DMS53 treated with DMSO at 0.1 percent for 48 hours (cell line): Measurements from ENCODE around the gene MMP14.
"Not testable (repeated sequence)": the region's sequence is repeated elsewhere in the genome, so short reads cannot be mapped to it uniquely, and the experiment has no call there.

Source experiments
- DNase-seq: peaks from one replicate; lab custom pipeline; 2025; ENCODE audit not compliant: unreplicated experiment; lab: John Stamatoyannopoulos, UW

Gene MMP14

GRCh38 chr14:22836301-22837113, at the start of gene MMP14:
Gene MMP14 (plus strand): TSS chr14:22836585. CDS start chr14:22836818, 233 bp downstream.
- no peak for DNase-seq

GRCh38 chr14:22786685-22787084, 49.7 kb upstream of the MMP14 start:
- DNase-seq, result no peak

DNA sequence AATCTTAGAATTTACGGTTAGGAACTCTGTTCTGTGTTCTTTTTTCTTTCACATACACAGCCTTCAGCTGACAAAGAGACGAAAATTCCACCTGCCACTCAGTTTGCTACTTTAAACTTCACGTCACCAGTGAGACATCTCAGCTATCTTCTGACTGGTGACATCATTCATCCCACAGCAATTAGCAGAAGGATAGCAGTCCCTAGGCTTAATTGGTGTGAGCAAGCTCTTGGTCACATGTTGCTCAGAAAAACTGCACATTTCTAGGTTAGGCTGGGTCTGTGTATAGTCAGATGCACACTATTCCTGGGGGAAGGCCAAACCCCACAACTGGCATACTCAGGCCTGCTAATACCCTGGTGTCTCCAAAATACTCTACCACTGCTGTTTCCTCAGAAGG, 45.1 kb upstream of the MMP14 start:
- no peak for DNase-seq

DNA sequence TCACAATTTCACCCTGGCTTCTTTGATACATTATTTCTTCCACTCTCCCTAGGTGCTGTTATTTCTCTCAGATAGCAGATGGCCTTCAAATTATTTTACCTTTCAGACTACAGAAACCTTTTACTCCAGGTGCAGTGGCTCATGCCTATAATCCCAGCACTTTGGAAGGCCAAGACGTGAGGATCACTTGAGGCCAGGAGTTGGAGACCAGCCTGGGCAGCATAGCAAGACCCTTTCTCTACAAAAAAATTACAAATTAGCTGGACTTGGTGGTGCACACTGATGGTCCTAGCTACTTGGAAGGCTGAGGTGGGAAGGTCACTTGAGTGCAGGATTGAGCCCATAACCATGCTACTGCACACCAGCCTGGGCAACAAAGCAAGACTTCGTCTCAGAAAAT, 44.2 kb upstream of the MMP14 start:
- DNase-seq, result no peak

DNA sequence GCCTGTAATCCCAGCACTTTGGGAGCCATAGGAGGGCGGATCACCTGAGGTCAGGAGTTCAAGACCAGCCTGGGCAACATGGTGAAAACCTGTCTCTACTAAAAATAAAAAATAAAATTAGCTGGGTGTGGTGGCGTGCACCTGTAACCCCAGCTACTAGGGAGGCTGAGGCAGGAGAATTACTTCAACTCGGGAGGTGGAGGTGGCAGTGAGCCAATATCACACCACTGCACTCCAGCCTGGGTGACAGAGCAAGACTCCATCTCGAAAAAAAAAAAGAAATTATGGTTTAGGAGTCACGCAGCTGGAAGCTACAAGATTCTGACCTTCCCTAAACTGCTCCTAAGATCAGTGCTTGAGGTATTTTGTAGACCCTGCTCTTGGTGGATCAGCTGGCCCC, 42.8 kb upstream of the MMP14 start:
- not testable (repeated sequence) for DNase-seq

- DNase-seq, result no peak
Measured at GRCh38 chr14:22793976-22794375, 42.4 kb upstream of the MMP14 start.

GRCh38 chr14:22794551-22794951, 41.8 kb upstream of the MMP14 start:
- DNase-seq, result no peak

DNA sequence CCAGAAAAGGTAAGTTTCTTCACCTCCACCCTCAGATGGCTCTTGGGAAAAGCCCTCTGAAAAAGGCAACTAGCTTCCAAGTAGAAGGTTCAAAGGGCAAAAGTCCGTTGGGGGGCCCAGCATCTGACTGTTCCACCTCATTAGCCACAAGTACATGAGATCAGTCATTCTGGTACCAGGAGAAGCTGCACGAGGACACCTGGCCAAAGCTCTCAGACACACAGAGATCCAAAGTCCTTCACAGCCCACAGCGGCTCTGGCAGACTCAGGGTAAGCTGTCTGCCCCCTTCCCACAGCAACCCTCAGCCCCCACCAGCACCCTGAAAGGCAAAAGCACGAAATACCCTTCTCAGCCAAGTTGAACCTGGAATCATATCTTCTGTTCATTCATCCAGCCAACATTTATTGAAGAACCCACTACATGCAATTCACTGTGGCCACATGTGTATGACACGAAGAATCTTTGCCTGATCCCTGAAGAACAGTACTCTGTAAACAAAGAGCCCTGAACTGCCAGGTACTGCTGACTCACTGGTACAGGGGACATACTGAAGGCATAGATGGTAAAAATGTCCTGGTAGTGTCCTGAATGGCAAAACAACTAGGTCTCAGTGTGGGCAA, 40.2 kb upstream of the MMP14 start:
- DNase-seq, result no peak

DNA sequence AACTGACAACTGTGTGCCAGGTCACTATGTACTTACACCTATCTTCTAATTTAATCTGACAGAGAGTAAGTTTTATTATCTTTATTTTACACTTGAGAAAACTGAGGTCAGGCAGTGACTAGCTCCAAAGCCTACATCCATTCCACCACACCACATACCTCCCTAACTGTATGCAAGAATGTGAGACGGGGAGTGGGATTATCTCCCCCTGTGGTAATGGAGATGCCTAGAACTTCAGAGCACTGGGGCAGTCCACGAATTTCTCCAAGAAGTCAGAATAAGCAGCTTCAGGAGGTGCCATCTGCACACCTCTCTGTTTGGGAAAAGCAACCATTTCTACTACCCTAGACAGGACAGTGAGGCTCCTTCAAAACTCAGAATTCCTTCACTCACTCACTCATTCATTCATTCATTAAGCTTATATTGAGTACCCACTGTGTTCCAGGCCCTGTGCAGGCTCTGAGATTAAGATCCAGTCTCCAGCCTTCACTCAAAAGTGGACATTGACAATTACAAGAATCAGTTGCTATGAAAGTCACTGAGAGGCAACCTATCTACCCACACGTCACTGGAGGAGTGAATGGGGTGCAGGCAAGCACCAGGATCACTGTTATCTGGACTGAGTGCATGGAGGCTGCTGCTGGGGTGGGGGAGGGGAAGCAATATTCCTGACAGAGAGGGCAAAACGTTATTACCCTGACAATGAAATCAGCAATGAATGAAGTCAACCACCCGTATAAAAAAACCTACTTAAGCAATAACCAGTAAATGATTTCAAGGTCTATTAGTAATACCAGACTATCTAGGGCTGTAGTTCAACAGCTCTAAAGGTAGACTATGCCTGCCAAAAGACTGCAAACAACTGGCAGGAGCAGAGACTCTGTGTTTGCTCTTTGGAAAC, 39.1 kb upstream of the MMP14 start:
- DNase-seq, result no peak

GRCh38 chr14:22798528-22798927, 37.9 kb upstream of the MMP14 start:
- DNase-seq, result no peak

DNA sequence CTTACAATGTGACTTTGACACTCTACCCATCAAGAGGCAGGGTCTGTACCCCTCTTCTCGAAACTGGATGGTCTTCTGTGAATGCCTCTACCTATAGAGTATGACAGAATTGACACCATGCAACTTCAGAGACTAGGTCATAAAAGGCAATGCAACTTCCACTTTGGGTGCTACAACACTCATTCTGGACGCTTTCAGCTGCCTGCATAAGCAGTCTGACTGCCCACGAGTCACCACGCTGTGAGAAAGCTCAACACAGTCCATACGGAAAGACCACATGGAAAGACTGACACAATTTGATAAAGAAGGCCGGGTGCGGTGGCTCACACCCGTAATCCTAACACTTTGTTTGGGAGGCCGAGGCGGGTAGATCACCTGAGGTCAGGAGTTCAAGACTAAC, 36.0 kb upstream of the MMP14 start:
- DNase-seq, result no peak

DNA sequence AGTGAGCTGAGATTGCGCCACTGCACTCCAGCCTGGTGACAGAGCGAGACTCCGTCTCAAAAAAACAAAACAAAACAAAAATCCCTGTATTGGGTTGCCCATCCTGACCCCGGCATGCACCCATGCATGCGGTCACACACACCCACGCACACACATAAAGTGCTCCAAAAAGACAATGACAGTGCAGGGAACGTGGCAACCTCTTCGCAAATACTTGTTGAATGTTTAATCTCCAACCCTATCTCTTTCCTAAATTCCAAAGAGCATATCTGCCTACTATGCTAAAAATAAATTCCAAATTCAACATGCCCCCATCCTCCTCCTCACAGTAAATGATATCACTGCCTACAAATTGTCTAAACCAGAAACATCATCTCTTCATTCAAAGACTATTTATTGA, 34.7 kb upstream of the MMP14 start:
- DNase-seq, result no peak

DNA sequence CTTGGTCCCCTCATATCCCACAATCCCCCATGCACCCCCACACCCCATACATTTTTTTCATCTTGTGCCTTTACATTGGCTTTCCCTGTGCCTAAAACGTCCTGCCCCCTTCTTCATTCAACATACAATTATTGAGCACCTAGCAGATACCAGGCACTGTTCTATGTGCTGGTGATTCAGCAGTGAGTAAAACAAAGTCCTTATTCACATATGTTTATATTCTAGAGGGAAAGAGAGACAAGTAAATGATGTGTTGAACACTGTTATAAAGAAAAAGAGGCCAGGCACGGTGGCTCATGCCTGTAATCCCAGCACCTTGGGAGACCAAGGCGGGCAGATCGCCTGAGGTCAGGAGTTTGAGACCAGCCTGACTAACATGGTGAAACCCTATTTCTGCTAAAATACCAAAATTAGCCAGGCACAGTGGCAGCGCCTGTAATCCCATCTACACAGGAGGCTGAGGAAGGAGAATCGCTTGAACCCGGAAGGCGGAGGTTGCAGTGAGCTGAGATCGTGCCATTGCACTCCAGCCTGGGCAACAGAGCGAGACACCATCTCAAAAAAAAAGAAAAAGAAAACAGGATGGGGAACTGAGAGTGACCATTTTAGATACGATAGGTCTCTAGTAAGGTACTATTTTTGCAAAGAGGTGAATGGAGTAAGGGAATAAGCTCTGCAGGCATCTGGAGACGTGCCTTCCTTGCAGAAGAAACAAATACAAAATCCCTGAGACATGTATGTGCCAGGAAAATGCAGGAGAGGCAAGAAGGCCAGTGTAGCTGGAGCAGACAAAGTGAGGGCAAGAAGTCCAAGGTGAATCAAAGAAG, 33.3 kb upstream of the MMP14 start:
- no peak for DNase-seq

GRCh38 chr14:22803687-22803974, 32.8 kb upstream of the MMP14 start:
- no peak for DNase-seq

- not testable (repeated sequence) for DNase-seq
Measured at GRCh38 chr14:22805235-22805634, 31.1 kb upstream of the MMP14 start.

DNA sequence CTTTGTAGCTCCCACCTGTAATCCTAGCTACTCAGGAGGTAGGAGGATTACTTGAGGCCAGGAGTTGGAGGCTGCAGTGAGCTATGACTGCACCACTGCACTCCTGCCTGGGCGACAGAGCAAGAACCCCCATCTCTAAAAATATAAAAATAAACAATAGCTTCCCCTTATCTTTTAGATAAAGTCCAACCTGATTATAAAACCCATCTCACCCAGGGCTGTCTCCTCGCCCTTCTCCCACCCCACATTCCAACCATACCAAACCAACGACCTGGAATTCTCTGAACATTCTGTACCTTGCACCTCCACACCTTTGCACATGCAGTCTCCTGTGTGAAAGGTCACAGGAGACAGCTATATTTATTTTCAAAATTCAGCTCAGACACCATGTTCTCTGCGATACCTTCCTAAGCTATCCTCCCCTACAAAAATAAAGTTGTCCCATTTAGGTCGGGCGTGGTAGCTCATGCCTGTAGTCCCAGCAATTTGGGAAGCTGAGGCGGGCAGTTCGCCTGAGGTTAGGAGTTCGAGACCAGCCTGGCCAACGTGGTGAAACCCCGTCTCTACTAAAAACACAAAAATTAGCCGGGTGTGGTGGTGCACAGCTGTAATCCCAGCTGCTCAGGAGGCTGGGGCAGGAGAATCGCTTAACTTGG, 28.8 kb upstream of the MMP14 start:
- no peak for DNase-seq

DNA sequence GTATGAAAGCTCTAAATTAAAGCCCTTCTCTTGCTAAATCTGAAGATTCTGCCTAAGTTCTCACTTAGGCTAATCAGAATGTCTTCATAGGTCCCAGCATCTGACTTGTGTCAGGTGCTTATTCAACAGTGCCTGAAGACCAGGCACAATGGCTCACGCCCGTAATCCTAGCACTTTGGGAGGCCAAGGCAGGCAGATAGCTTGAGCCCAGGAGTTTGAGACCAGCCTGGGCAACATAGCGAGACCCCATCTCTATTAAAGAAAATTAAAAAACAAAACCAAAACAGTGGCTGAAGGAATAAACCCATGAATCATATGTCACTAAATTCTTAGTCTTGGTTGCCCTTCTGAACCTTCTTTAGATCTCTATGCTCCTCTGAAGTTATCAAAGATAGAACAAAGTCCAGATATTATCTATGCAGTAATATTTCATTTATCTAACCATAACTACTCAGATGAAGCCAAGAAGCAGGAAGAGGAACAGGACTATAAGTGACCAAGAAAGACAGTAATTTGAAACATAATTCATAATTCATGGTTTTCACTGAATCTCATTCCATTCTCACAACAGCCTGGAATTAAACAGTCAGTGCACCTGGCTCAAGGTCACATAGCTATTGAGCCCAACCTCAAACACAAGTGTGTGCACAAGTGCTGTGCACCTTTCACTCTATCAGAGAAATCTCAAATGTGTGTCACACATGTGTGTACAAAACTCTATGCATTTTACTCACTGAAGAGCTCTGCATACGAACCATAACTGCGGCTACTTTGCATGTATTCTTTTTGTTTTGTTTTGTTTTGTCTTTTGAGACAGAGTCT, 27.8 kb upstream of the MMP14 start:
- no peak for DNase-seq

- no peak for DNase-seq
Measured at GRCh38 chr14:22811722-22812121, 24.7 kb upstream of the MMP14 start.

DNA sequence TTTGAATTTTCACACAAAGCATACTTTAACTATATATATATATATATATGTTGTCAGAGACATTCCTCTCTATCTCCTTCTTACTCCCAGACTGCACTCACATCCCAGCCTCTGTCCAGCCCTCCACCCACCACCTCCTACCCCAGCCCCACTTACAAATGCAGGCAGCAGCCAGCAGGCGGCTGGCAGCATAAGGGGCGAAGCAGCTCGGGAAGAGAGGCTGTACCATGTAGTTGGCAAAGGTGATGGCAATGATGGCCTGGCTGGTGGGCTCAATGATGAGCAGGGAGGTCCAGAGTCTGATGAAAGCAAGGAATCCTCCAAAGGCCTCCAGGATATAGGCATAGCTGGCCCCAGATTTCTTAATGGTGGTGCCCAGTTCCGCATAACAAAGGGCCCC, 23.6 kb upstream of the MMP14 start:
- DNase-seq, result no peak

DNA sequence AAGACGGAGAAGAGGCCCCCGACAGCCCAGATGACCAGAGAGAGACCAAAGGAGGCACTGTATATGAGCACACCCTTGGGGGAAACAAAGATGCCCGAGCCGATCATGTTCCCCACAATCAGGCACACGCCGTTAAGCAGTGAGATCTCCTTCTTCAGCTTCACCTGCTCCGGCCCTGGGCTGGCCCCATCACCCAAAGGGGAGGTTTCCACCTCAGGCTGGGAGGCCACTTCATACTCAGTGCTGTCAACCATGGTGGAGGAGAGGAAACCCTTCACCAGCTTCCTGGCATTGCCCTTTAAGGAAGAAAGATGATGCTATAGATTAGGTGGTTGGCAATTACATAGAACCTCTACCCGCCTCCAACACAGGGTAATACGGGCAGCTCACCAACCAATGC, 23.2 kb upstream of the MMP14 start:
- DNase-seq, result no peak
